ENCODE measurements around the gene CAB39L. TPM values are rescaled to one million over a fixed set of nuclear protein-coding genes. Genes with fewer than 3 reads are reported as not detected.

CAB39L gene
- total RNA-seq, 1 donor from 2014 or later: 13.2 TPM

GRCh38 chr13:49407068-49407467 lies 36.8 kb downstream of the CAB39L start:
- no peaks in the 10 kb centered on the region for H4K20me1 ChIP-seq (ENCODE audit: insufficient read depth, low read length)
- DNase-seq (ENCODE audit: low read depth) (no peak), FAIRE-seq (no peak)
- Mint-ChIP-seq H3K27ac (ENCODE audit: unreplicated experiment) (no peak overlapping the region), H3K27me3 (ENCODE audit: low read depth, unreplicated experiment) (no peaks in the 10 kb centered on the region), H3K4me1 (ENCODE audit: low read depth, unreplicated experiment) (peaks cover 10% of the 10 kb centered on the region), H3K36me3 (ENCODE audit: low read depth, unreplicated experiment) (peaks cover 6% of the 10 kb centered on the region), H3K9me3 (ENCODE audit: unreplicated experiment) (peaks cover 9% of the 10 kb centered on the region), H3K4me3 (ENCODE audit: unreplicated experiment) (no peak overlapping the region)
- H3K27me3 ChIP-seq (ENCODE audit: insufficient read depth, low read length): no peaks in the 10 kb centered on the region
- H3K27ac ChIP-seq (ENCODE audit: low read depth, low read length): no peak overlapping the region
- H3K4me1 ChIP-seq (ENCODE audit: insufficient read depth, low read length): no peaks in the 10 kb centered on the region
- no peaks in the 10 kb centered on the region for H3K36me3 ChIP-seq (ENCODE audit: insufficient read depth, low read length)
- no peaks in the 10 kb centered on the region for H3K79me2 ChIP-seq (ENCODE audit: insufficient read depth, low read length)
- no peak for TF ChIP-seq EZH2 (IDR thresholded peaks at IDR 0.05; ENCODE audit: insufficient read depth, low read length)
- no peak for TF ChIP-seq CTCF (IDR thresholded peaks at IDR 0.05; ENCODE audit: insufficient read depth, low read depth, low read length)
- no peak overlapping the region for H3K4me2 ChIP-seq (ENCODE audit: low read length)
- H3K9me3 ChIP-seq (ENCODE audit: insufficient read depth, low read depth, low read length): no peaks in the 10 kb centered on the region
- H3K4me3 ChIP-seq (ENCODE audit: insufficient read depth, low read depth, low read length): no peak overlapping the region
- H2AFZ ChIP-seq (ENCODE audit: low read depth, low read length): no peak overlapping the region
- H3K9ac ChIP-seq (ENCODE audit: low read length): no peak overlapping the region

GRCh38 chr13:49404703-49405020 lies 39.2 kb downstream of the CAB39L start:
- Mint-ChIP-seq H3K36me3 (ENCODE audit: low read depth, unreplicated experiment) (peaks cover 6% of the 10 kb centered on the region), H3K27me3 (ENCODE audit: low read depth, unreplicated experiment) (no peaks in the 10 kb centered on the region), H3K27ac (ENCODE audit: unreplicated experiment) (no peak overlapping the region), H3K9me3 (ENCODE audit: unreplicated experiment) (peaks cover 9% of the 10 kb centered on the region), H3K4me1 (ENCODE audit: low read depth, unreplicated experiment) (peaks cover 16% of the 10 kb centered on the region), H3K4me3 (ENCODE audit: unreplicated experiment) (no peak overlapping the region)
- TF ChIP-seq CTCF (IDR thresholded peaks at IDR 0.05; ENCODE audit: insufficient read depth, low read depth, low read length) (no peak), EZH2 (IDR thresholded peaks at IDR 0.05; ENCODE audit: insufficient read depth, low read length) (no peak)
- H3K4me3 ChIP-seq (ENCODE audit: insufficient read depth, low read depth, low read length): no peak overlapping the region
- H3K9ac ChIP-seq (ENCODE audit: low read length): no peak overlapping the region
- H3K4me1 ChIP-seq (ENCODE audit: insufficient read depth, low read length): peaks cover 3% of the 10 kb centered on the region
- no peaks in the 10 kb centered on the region for H3K27me3 ChIP-seq (ENCODE audit: insufficient read depth, low read length)
- FAIRE-seq (no peak), DNase-seq (ENCODE audit: low read depth) (no peak)
- no peaks in the 10 kb centered on the region for H4K20me1 ChIP-seq (ENCODE audit: insufficient read depth, low read length)
- no peak overlapping the region for H3K4me2 ChIP-seq (ENCODE audit: low read length)
- H3K36me3 ChIP-seq (ENCODE audit: insufficient read depth, low read length): no peaks in the 10 kb centered on the region
- no peaks in the 10 kb centered on the region for H3K79me2 ChIP-seq (ENCODE audit: insufficient read depth, low read length)
- H3K27ac ChIP-seq (ENCODE audit: low read depth, low read length): peak overlapping the region; percentile 21
- no peaks in the 10 kb centered on the region for H3K9me3 ChIP-seq (ENCODE audit: insufficient read depth, low read depth, low read length)
- H2AFZ ChIP-seq (ENCODE audit: low read depth, low read length): no peak overlapping the region

- no peak overlapping the region for H3K4me2 ChIP-seq (ENCODE audit: low read length)
- no peaks in the 10 kb centered on the region for H3K27me3 Mint-ChIP-seq (ENCODE audit: low read depth, unreplicated experiment)
- H3K4me3 Mint-ChIP-seq (ENCODE audit: unreplicated experiment): no peak overlapping the region
Measured at GRCh38 chr13:49403996-49404702, 39.7 kb downstream of the CAB39L start.

More at GRCh38 chr13:49403996-49404702, 39.7 kb downstream of the CAB39L start:
- Mint-ChIP-seq H3K36me3 (ENCODE audit: low read depth, unreplicated experiment) (peaks cover 6% of the 10 kb centered on the region), H3K9me3 (ENCODE audit: unreplicated experiment) (peaks cover 9% of the 10 kb centered on the region), H3K4me1 (ENCODE audit: low read depth, unreplicated experiment) (peaks cover 17% of the 10 kb centered on the region), H3K27ac (ENCODE audit: unreplicated experiment) (no peak overlapping the region)
- no peak overlapping the region for H2AFZ ChIP-seq (ENCODE audit: low read depth, low read length)
- peak overlapping the region; percentile 23 for H3K27ac ChIP-seq (ENCODE audit: low read depth, low read length)
- H4K20me1 ChIP-seq (ENCODE audit: insufficient read depth, low read length): no peaks in the 10 kb centered on the region
- no peak overlapping the region for H3K4me3 ChIP-seq (ENCODE audit: insufficient read depth, low read depth, low read length)
- no peaks in the 10 kb centered on the region for H3K27me3 ChIP-seq (ENCODE audit: insufficient read depth, low read length)
- TF ChIP-seq CTCF (IDR thresholded peaks at IDR 0.05; ENCODE audit: insufficient read depth, low read depth, low read length) (no peak), EZH2 (IDR thresholded peaks at IDR 0.05; ENCODE audit: insufficient read depth, low read length) (no peak)
- H3K9me3 ChIP-seq (ENCODE audit: insufficient read depth, low read depth, low read length): no peaks in the 10 kb centered on the region
- peaks cover 3% of the 10 kb centered on the region for H3K4me1 ChIP-seq (ENCODE audit: insufficient read depth, low read length)
- H3K36me3 ChIP-seq (ENCODE audit: insufficient read depth, low read length): no peaks in the 10 kb centered on the region
- H3K9ac ChIP-seq (ENCODE audit: low read length): no peak overlapping the region
- H3K79me2 ChIP-seq (ENCODE audit: insufficient read depth, low read length): no peaks in the 10 kb centered on the region
- FAIRE-seq: peak; percentile 13
- DNase-seq (ENCODE audit: low read depth): no peak

All from astrocyte (in vitro differentiated cells and primary cell).